CD14-positive monocyte (primary cell): ENCODE data around the gene TMCO4. TPM values are rescaled to one million over a fixed set of nuclear protein-coding genes. Genes with fewer than 3 reads are reported as not detected.

ENCODE experiments used
- DNase-seq, 3 donors: peaks; one replicate each; pipeline ENCODE4 v3.0.0-alpha.2; 2011 to 2022
- H2AFZ ChIP-seq: 2 replicates; pipeline ENCODE4 v1.6.0; 2012; ENCODE audit warnings: mild to moderate bottlenecking, low read depth, low read length, inconsistent platforms; ENCODE audit not compliant: insufficient read depth, poor library complexity, severe bottlenecking
- H3K27ac ChIP-seq, 2 donors: 1 replicate in 1 of 2; 2 replicates in 1 of 2; pipeline ENCODE4 v1.5.1; 2012 to 2013; ENCODE audit warnings: low read length in 2 of 2, control low read depth in 1 of 2, inconsistent platforms in 1 of 2, low read depth in 1 of 2, mild to moderate bottlenecking in 1 of 2
- H3K27me3 ChIP-seq, 2 donors: one replicate each; pipeline versions ENCODE4 v1.6.0 to v1.6.1; 2011 to 2013; ENCODE audit warnings: low read length in 2 of 2; ENCODE audit not compliant: control insufficient read depth in 2 of 2, insufficient read depth in 2 of 2
- H3K36me3 ChIP-seq, 2 donors: replicated peaks in 1 of 2; 1 replicate in 1 of 2; 2 replicates in 1 of 2; pipeline versions ENCODE4 v1.5.1 to v1.6.1; 2012 to 2013; ENCODE audit warnings: low read length in 2 of 2, control low read depth in 1 of 2, inconsistent platforms in 1 of 2, mild to moderate bottlenecking in 1 of 2; ENCODE audit not compliant: insufficient read depth in 2 of 2, control insufficient read depth in 1 of 2
- H3K4me1 ChIP-seq, 2 donors: 1 replicate in 1 of 2; 2 replicates in 1 of 2; pipeline versions ENCODE4 v1.5.1 to v1.6.1; 2012 to 2013; ENCODE audit warnings: low read length in 2 of 2, control low read depth in 1 of 2, inconsistent platforms in 1 of 2, mild to moderate bottlenecking in 1 of 2, moderate library complexity in 1 of 2; ENCODE audit not compliant: insufficient read depth in 2 of 2, control insufficient read depth in 1 of 2
- H3K4me2 ChIP-seq: replicated peaks from 2 replicates; pipeline ENCODE3; 2012; ENCODE audit warnings: low read length, moderate library complexity, mild to moderate bottlenecking; ENCODE audit not compliant: poor library complexity, severe bottlenecking; ENCODE audit errors: extremely low read depth
- H3K4me3 ChIP-seq, 3 experiments: fragments of 200-600 bp in 1 of 3; sonication (generic) in 1 of 3; replicated peaks in 1 of 3; 1 replicate in 2 of 3; 2 replicates in 1 of 3; pipeline ENCODE4 v1.5.1; 2011 to 2013; ENCODE audit warnings: low read length in 3 of 3, mild to moderate bottlenecking in 3 of 3, control low read depth in 2 of 3, low read depth in 2 of 3, inconsistent platforms in 1 of 3, moderate library complexity in 1 of 3
- H3K79me2 ChIP-seq: 2 replicates; pipeline ENCODE4 v1.6.0; 2012; ENCODE audit warnings: mild to moderate bottlenecking, control low read depth, inconsistent platforms, low read length, moderate library complexity; ENCODE audit not compliant: insufficient read depth
- H3K9ac ChIP-seq: 2 replicates; pipeline ENCODE4 v1.6.0; 2017; ENCODE audit warnings: low read length, mild to moderate bottlenecking; ENCODE audit not compliant: insufficient read depth, poor library complexity, severe bottlenecking
- H3K9me3 ChIP-seq, 2 donors: replicated peaks in 1 of 2; 1 replicate in 1 of 2; 2 replicates in 1 of 2; pipeline versions ENCODE4 v1.5.1 to v1.6.1; 2012 to 2013; ENCODE audit warnings: low read length in 2 of 2, control low read depth in 1 of 2; ENCODE audit not compliant: control insufficient read depth in 1 of 2, insufficient read depth in 1 of 2
- H4K20me1 ChIP-seq: 2 replicates; pipeline ENCODE4 v1.6.0; 2012; ENCODE audit warnings: mild to moderate bottlenecking, low read length, control low read depth, moderate library complexity; ENCODE audit not compliant: insufficient read depth
- H3K27ac Mint-ChIP-seq, 7 donors: one replicate each; pipeline ENCODE4 v1.8.0; 2020; ENCODE audit warnings: mild to moderate bottlenecking in 7 of 7, mixed read lengths in 7 of 7, moderate library complexity in 6 of 7, inconsistent platforms in 2 of 7
- H3K27me3 Mint-ChIP-seq, 3 donors: one replicate each; pipeline ENCODE4 v1.8.0; 2021 to 2022; ENCODE audit warnings: low read depth in 3 of 3, mild to moderate bottlenecking in 3 of 3, mixed read lengths in 3 of 3, moderate library complexity in 3 of 3, inconsistent platforms in 1 of 3
- H3K36me3 Mint-ChIP-seq, 2 donors: one replicate each; pipeline ENCODE4 v1.8.0; 2020; ENCODE audit warnings: mixed read lengths in 2 of 2, inconsistent platforms in 1 of 2, mild to moderate bottlenecking in 1 of 2
- H3K4me1 Mint-ChIP-seq: one replicate; pipeline ENCODE4 v1.8.0; 2020; ENCODE audit warnings: mild to moderate bottlenecking, mixed read lengths
- H3K4me3 Mint-ChIP-seq, 2 donors: one replicate each; pipeline ENCODE4 v1.8.0; 2020; ENCODE audit warnings: mild to moderate bottlenecking in 2 of 2, mixed read lengths in 2 of 2, moderate library complexity in 1 of 2
- H3K9me3 Mint-ChIP-seq, 7 donors: one replicate each; pipeline ENCODE4 v1.8.0; 2020 to 2022; ENCODE audit warnings: mixed read lengths in 7 of 7, mild to moderate bottlenecking in 6 of 7, moderate library complexity in 6 of 7, inconsistent platforms in 2 of 7
- WGBS: methylation state at CpG from one replicate; pipeline ENCODE4 v1.1.5; 2013; ENCODE audit warnings: missing lambda C conversion rate; ENCODE audit not compliant: insufficient coverage; 5-methylcytosine and 5-hydroxymethylcytosine counted together
- intact Hi-C, 2 donors: fragments of 100-400 bp; cut with micrococcal nuclease; formaldehyde crosslinking; loops; one replicate each; pipeline versions ENCODE4 v1.15.0 to v1.15.1; 2023
- polyA plus RNA-seq, 3 donors: library from polyadenylated mRNA; depleted of rRNA in 1 of 3; unstranded in 2 of 3; stranded (reverse) in 1 of 3; fragments of 300-500 nt in 2 of 3; fragments of >200 nt in 1 of 3; fragmentation: Illumina TruSeq in 2 of 3; gene quantifications; 1 replicate in 2 of 3; 2 replicates in 1 of 3; pipeline ENCODE4 v1.2.3, GENCODE V29; 2012 to 2021
- TF ChIP-seq, protein P1 (sequence below): fragments of 200-600 bp; IDR thresholded peaks from one replicate; pipeline ENCODE4 v1.8.0; 2022; ENCODE audit warnings: antibody characterized with exemption, mild to moderate bottlenecking

TMCO4 gene
- polyA plus RNA-seq, 3 donors = 6.9 to 10.1 (median 7.9) TPM

GRCh38 chr1:19812875-19813642, 13.3 kb upstream of the TMCO4 start:
- Mint-ChIP-seq H3K27ac (no peak overlapping the region), H3K9me3 (peaks cover 0 to 2% (median 0%) of the 10 kb centered on the region in 7 donors), H3K4me1 (no peaks in the 10 kb centered on the region), H3K27me3 (peaks cover 4 to 10% (median 10%) of the 10 kb centered on the region in 3 donors), H3K4me3 (no peak overlapping the region), H3K36me3 (no peaks in the 10 kb centered on the region)
- TF ChIP-seq, protein P1, sequence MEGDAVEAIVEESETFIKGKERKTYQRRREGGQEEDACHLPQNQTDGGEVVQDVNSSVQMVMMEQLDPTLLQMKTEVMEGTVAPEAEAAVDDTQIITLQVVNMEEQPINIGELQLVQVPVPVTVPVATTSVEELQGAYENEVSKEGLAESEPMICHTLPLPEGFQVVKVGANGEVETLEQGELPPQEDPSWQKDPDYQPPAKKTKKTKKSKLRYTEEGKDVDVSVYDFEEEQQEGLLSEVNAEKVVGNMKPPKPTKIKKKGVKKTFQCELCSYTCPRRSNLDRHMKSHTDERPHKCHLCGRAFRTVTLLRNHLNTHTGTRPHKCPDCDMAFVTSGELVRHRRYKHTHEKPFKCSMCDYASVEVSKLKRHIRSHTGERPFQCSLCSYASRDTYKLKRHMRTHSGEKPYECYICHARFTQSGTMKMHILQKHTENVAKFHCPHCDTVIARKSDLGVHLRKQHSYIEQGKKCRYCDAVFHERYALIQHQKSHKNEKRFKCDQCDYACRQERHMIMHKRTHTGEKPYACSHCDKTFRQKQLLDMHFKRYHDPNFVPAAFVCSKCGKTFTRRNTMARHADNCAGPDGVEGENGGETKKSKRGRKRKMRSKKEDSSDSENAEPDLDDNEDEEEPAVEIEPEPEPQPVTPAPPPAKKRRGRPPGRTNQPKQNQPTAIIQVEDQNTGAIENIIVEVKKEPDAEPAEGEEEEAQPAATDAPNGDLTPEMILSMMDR = no peak
- Histone ChIP-seq H3K27ac (no peak overlapping the region), H3K27me3 (no peaks in the 10 kb centered on the region), H3K9ac (no peak overlapping the region), H3K4me3 (no peak overlapping the region), H3K4me2 (no peak overlapping the region), H2AFZ (no peak overlapping the region), H3K4me1 (no peaks in the 10 kb centered on the region), H4K20me1 (no peaks in the 10 kb centered on the region), H3K36me3 (no peaks in the 10 kb centered on the region), H3K9me3 (no peaks in the 10 kb centered on the region), H3K79me2 (no peaks in the 10 kb centered on the region)
- 89% methylated on average over 11 of the region's 15 CpGs for WGBS
- DNase-seq = no peak
- intact Hi-C loops = no loop called here

GRCh38 chr1:19811206-19811851, 11.6 kb upstream of the TMCO4 start:
- Histone ChIP-seq H3K4me1 (no peaks in the 10 kb centered on the region), H3K9ac (no peak overlapping the region), H2AFZ (no peak overlapping the region), H3K27ac (no peak overlapping the region), H3K36me3 (no peaks in the 10 kb centered on the region), H3K9me3 (no peaks in the 10 kb centered on the region), H3K4me2 (no peak overlapping the region), H4K20me1 (no peaks in the 10 kb centered on the region), H3K4me3 (no peak overlapping the region), H3K27me3 (no peaks in the 10 kb centered on the region), H3K79me2 (no peaks in the 10 kb centered on the region)
- H3K36me3 Mint-ChIP-seq = no peaks in the 10 kb centered on the region
- H3K27ac Mint-ChIP-seq = no peak overlapping the region
- TF ChIP-seq, protein P1 = peak; percentile 69
- peaks cover 4 to 13% (median 10%) of the 10 kb centered on the region in 3 donors for H3K27me3 Mint-ChIP-seq
- DNase-seq = peak; percentile 6 to 30 (median 16)
- intact Hi-C loops = no loop called here
- H3K9me3 Mint-ChIP-seq = peaks cover 0 to 2% (median 0%) of the 10 kb centered on the region in 7 donors
- H3K4me3 Mint-ChIP-seq = no peak overlapping the region
- no peaks in the 10 kb centered on the region for H3K4me1 Mint-ChIP-seq
- WGBS = 63% methylated on average over 4 of the region's 5 CpGs
